A673 (cell line): Measurements from ENCODE around the gene PHACTR4.

Experiments
- CTCF ChIP-seq: fragments of 300-800, 200-600 bp; sonication (generic); conservative IDR thresholded peaks from 2 replicates; pipeline ENCODE4 v1.5.1; 2017; ENCODE audit warnings: low read depth, mild to moderate bottlenecking, antibody characterized with exemption, low read length, moderate library complexity, mixed read lengths
- EZH2 ChIP-seq: fragments of 200-600 bp; sonication (generic); IDR thresholded peaks from 2 replicates; pipeline ENCODE4 v1.6.1; 2017; ENCODE audit warnings: borderline replicate concordance, low read depth, mild to moderate bottlenecking, mixed read lengths, antibody characterized with exemption, low read length; ENCODE audit not compliant: poor library complexity, severe bottlenecking

DNA sequence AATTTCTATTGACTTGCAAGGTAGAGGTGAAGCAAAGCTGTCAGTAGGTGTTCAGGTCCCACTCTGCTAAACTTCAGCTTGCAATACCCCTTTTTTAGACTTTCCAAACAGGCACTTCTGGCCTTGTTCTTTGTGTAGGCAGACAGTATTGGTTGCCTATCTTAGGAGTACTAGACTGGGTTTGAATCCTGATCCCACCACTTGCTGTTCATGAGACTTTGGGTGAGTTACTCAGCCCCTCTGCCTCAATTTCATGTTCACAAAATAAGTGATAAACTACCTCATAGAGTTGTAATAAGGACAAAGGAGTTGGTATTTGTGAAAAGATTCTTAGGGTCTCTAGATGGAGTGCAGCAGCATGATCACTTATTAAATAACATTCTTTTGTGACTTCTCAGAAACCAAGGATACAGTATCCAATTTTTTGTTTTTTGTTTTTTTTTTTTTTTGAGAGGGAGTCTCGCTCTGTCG is 141.5 kb downstream of the PHACTR4 start:
- TF ChIP-seq CTCF (no peak), EZH2 (no peak)
